Measurements from ENCODE around the gene RNF5. TPM values are rescaled to one million over a fixed set of nuclear protein-coding genes. Genes with fewer than 3 reads are reported as not detected.

The RNF5 gene
- total and polyA plus RNA-seq, 2 experiments from 2014 or later, result 133 to 169 TPM

DNA sequence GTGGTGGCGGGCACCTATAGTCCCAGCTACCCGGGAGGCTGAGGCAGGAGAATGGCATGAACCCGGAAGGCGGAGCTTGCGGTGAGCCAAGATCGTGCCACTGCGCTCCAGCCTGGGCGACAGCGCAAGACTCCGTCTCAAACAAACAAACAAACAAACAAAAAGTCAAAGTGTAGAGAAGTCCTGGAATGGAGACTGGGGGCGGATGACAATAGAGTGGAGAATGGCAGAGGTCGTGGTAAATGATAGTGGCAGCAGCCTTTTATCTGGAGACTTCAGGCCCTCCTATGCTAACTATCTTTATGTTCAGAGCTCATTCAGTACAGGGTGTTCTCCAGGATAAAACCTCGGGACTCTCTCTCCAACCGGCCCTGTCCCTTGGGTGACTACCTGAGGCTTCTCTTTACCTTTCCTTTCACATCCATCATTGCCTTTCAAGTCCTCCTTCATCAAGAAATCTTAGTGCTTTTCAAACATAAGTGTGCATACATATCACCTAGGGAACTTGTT, 46.7 kb upstream of the RNF5 start:
- DNase-seq (ENCODE audit: low spot score), result no peak
- Histone ChIP-seq H3K27ac (no peak overlapping the region), H3K79me2 (peaks cover 21% of the 10 kb centered on the region), H2AFZ (no peak overlapping the region), H3K27me3 (no peaks in the 10 kb centered on the region), H3K4me2 (no peak overlapping the region), H4K20me1 (ENCODE audit: insufficient read depth, poor library complexity, severe bottlenecking) (no peaks in the 10 kb centered on the region), H3K36me3 (replicated peaks; ENCODE audit: insufficient read depth, low read depth) (no peaks in the 10 kb centered on the region), H3K9me3 (ENCODE audit: low read depth) (no peaks in the 10 kb centered on the region), H3K9me2 (replicated peaks; ENCODE audit: insufficient read depth) (no peaks in the 10 kb centered on the region), H3K4me1 (ENCODE audit: insufficient read depth) (peaks cover 14% of the 10 kb centered on the region), H3K4me3 (no peak overlapping the region)
- TF ChIP-seq, protein P1, sequence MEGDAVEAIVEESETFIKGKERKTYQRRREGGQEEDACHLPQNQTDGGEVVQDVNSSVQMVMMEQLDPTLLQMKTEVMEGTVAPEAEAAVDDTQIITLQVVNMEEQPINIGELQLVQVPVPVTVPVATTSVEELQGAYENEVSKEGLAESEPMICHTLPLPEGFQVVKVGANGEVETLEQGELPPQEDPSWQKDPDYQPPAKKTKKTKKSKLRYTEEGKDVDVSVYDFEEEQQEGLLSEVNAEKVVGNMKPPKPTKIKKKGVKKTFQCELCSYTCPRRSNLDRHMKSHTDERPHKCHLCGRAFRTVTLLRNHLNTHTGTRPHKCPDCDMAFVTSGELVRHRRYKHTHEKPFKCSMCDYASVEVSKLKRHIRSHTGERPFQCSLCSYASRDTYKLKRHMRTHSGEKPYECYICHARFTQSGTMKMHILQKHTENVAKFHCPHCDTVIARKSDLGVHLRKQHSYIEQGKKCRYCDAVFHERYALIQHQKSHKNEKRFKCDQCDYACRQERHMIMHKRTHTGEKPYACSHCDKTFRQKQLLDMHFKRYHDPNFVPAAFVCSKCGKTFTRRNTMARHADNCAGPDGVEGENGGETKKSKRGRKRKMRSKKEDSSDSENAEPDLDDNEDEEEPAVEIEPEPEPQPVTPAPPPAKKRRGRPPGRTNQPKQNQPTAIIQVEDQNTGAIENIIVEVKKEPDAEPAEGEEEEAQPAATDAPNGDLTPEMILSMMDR (IDR thresholded peaks at IDR 0.05; ENCODE audit: poor library complexity), result no peak
- TF ChIP-seq EZH2phosphoT487 (IDR thresholded peaks at IDR 0.05; ENCODE audit: low read depth, severe bottlenecking, unreplicated experiment), result no peak
- no peak for TF ChIP-seq EZH2 (IDR thresholded peaks at IDR 0.05; ENCODE audit: borderline replicate concordance)
- 93% methylated on average over 13 of the region's 14 CpGs for WGBS (ENCODE audit: low lambda C conversion rate, missing lambda C conversion rate)

- peaks cover 14% of the 10 kb centered on the region for H3K79me2 ChIP-seq
- no peak overlapping the region for H3K4me2 ChIP-seq
- no peaks in the 10 kb centered on the region for H3K9me3 ChIP-seq (ENCODE audit: low read depth)
- peaks cover 7% of the 10 kb centered on the region for H3K4me1 ChIP-seq (ENCODE audit: insufficient read depth)
- H2AFZ ChIP-seq, result no peak overlapping the region
- no peaks in the 10 kb centered on the region for H3K9me2 ChIP-seq (replicated peaks; ENCODE audit: insufficient read depth)
- DNase-seq (ENCODE audit: low spot score), result no peak
- H3K36me3 ChIP-seq (replicated peaks; ENCODE audit: insufficient read depth, low read depth), result no peaks in the 10 kb centered on the region
- H4K20me1 ChIP-seq (ENCODE audit: insufficient read depth, poor library complexity, severe bottlenecking), result no peaks in the 10 kb centered on the region
- no peak for TF ChIP-seq EZH2phosphoT487 (IDR thresholded peaks at IDR 0.05; ENCODE audit: low read depth, severe bottlenecking, unreplicated experiment)
- TF ChIP-seq, protein P1 (IDR thresholded peaks at IDR 0.05; ENCODE audit: poor library complexity), result no peak
- no peak for TF ChIP-seq EZH2 (IDR thresholded peaks at IDR 0.05; ENCODE audit: borderline replicate concordance)
- no peak overlapping the region for H3K27ac ChIP-seq
- H3K27me3 ChIP-seq, result no peaks in the 10 kb centered on the region
- H3K4me3 ChIP-seq, result no peak overlapping the region
These were observed 46.1 kb upstream of the RNF5 start for GRCh38 chr6:32132110-32132509.

GRCh38 chr6:32133786-32134185, 44.4 kb upstream of the RNF5 start:
- H3K4me2 ChIP-seq, result no peak overlapping the region
- H3K27me3 ChIP-seq, result no peaks in the 10 kb centered on the region
- 85% methylated on average over 4 of the region's 4 CpGs for WGBS (ENCODE audit: low lambda C conversion rate, missing lambda C conversion rate)

More at GRCh38 chr6:32133786-32134185, 44.4 kb upstream of the RNF5 start:
- Histone ChIP-seq H3K4me3 (no peak overlapping the region), H3K9me3 (ENCODE audit: low read depth) (no peaks in the 10 kb centered on the region), H3K36me3 (replicated peaks; ENCODE audit: insufficient read depth, low read depth) (no peaks in the 10 kb centered on the region), H3K27ac (no peak overlapping the region), H4K20me1 (ENCODE audit: insufficient read depth, poor library complexity, severe bottlenecking) (no peaks in the 10 kb centered on the region), H3K79me2 (peaks cover 9% of the 10 kb centered on the region), H3K4me1 (ENCODE audit: insufficient read depth) (peaks cover 2% of the 10 kb centered on the region), H3K9me2 (replicated peaks; ENCODE audit: insufficient read depth) (no peaks in the 10 kb centered on the region), H2AFZ (no peak overlapping the region)
- TF ChIP-seq, protein P1 (IDR thresholded peaks at IDR 0.05; ENCODE audit: poor library complexity), result no peak
- TF ChIP-seq EZH2 (IDR thresholded peaks at IDR 0.05; ENCODE audit: borderline replicate concordance), result no peak
- TF ChIP-seq EZH2phosphoT487 (IDR thresholded peaks at IDR 0.05; ENCODE audit: low read depth, severe bottlenecking, unreplicated experiment), result no peak
- no peak for DNase-seq (ENCODE audit: low spot score)

Data from hepatocyte (in vitro differentiated cells).